HFF-Myc (cell line): ENCODE results near the gene GNAS-AS1.
"Not testable (repeated sequence)": the region's sequence is repeated elsewhere in the genome, so short reads cannot be mapped to it uniquely, and the experiment has no call there.

Experiments
- DNase-seq: peaks from one replicate; pipeline ENCODE4 v3.0.0-alpha.2; 2011; ENCODE audit warnings: low read depth; ENCODE audit errors: extremely low read depth
- H3K4me3 ChIP-seq: replicated peaks from 2 replicates; pipeline ENCODE4 v1.5.1; 2011; ENCODE audit warnings: low read depth, mild to moderate bottlenecking, control low read depth, low read length
- CTCF ChIP-seq: IDR thresholded peaks from 2 replicates; pipeline ENCODE4 v1.5.1; 2012; ENCODE audit warnings: mild to moderate bottlenecking, low read depth, low read length, control low read depth; ENCODE audit errors: missing control alignments

GNAS-AS1 gene

GRCh38 chr20:58826271-58826670, 24.4 kb downstream of the GNAS-AS1 start:
- no peak for DNase-seq
- no peak for TF ChIP-seq CTCF
- no peak overlapping the region for H3K4me3 ChIP-seq

- DNase-seq: no peak
- H3K4me3 ChIP-seq: no peak overlapping the region
- no peak for TF ChIP-seq CTCF
Observed at GRCh38 chr20:58825450-58825849, 25.3 kb downstream of the GNAS-AS1 start.

- no peak for TF ChIP-seq CTCF
Observed at GRCh38 chr20:58824843-58825242, 25.9 kb downstream of the GNAS-AS1 start.

GRCh38 chr20:58822748-58823730, 27.7 kb downstream of the GNAS-AS1 start:
- TF ChIP-seq CTCF: no peak
- no peak for DNase-seq
- no peak overlapping the region for H3K4me3 ChIP-seq

More at GRCh38 chr20:58824843-58825242, 25.9 kb downstream of the GNAS-AS1 start:
- H3K4me3 ChIP-seq: no peak overlapping the region
- no peak for DNase-seq

GRCh38 chr20:58822149-58822548, 28.6 kb downstream of the GNAS-AS1 start:
- no peak for DNase-seq
- H3K4me3 ChIP-seq: no peak overlapping the region
- TF ChIP-seq CTCF: no peak

- DNase-seq, H3K4me3 ChIP-seq: not testable (repeated sequence)
Observed at GRCh38 chr20:58820515-58820914, 30.2 kb downstream of the GNAS-AS1 start.

GRCh38 chr20:58819921-58820320, 30.8 kb downstream of the GNAS-AS1 start:
- DNase-seq: no peak

More at GRCh38 chr20:58819921-58820320, 30.8 kb downstream of the GNAS-AS1 start:
- H3K4me3 ChIP-seq: no peak overlapping the region
- no peak for TF ChIP-seq CTCF
